CD4-positive, alpha-beta T cell treated with Interleukin-17A for 1 hour (primary cell): ENCODE results near the gene SPATC1L.

Experiments used
- DNase-seq: peaks from one replicate; pipeline ENCODE4 v3.0.0-alpha.2; 2020

Gene SPATC1L

GRCh38 chr21:46118316-46119143, 65.7 kb downstream of the SPATC1L start:
- no peak for DNase-seq

- DNase-seq, result no peak
These were observed 66.5 kb downstream of the SPATC1L start for GRCh38 chr21:46117586-46118315.

- DNase-seq, result no peak
These were observed 67.3 kb downstream of the SPATC1L start for GRCh38 chr21:46116776-46117585.

- no peak for DNase-seq
These were observed 68.0 kb downstream of the SPATC1L start for GRCh38 chr21:46116189-46116775.

GRCh38 chr21:46115441-46116188, 68.6 kb downstream of the SPATC1L start:
- DNase-seq, result no peak

- no peak for DNase-seq
These were observed 69.3 kb downstream of the SPATC1L start for GRCh38 chr21:46114963-46115362.

- no peak for DNase-seq
These were observed 70.6 kb downstream of the SPATC1L start for GRCh38 chr21:46113497-46114176.

GRCh38 chr21:46112725-46113215, 71.5 kb downstream of the SPATC1L start:
- DNase-seq, result no peak

- DNase-seq, result no peak
These were observed 72.2 kb downstream of the SPATC1L start for GRCh38 chr21:46111857-46112724.

- DNase-seq, result no peak
These were observed 73.1 kb downstream of the SPATC1L start for GRCh38 chr21:46111193-46111571.
